COLO668 (cell line): Measurements from ENCODE around the gene BUD31.
A peak's percentile ranks its signal among the peaks of the same experiment; 100 is the strongest.
"Not testable (repeated sequence)": the region's sequence is repeated elsewhere in the genome, so short reads cannot be mapped to it uniquely, and the experiment has no call there.

Source experiments
- DNase-seq: peaks from one replicate; lab custom pipeline; 2025; ENCODE audit not compliant: unreplicated experiment; lab: John Stamatoyannopoulos, UW

The BUD31 gene

GRCh38 chr7:99428972-99429566 is 20.3 kb downstream of the BUD31 start:
- no peak for DNase-seq

- no peak for DNase-seq
These were observed 21.0 kb downstream of the BUD31 start for GRCh38 chr7:99429756-99430155.

- not testable (repeated sequence) for DNase-seq
These were observed 23.2 kb downstream of the BUD31 start for GRCh38 chr7:99431756-99432540.

- no peak for DNase-seq
These were observed 24.4 kb downstream of the BUD31 start for GRCh38 chr7:99433158-99433557.

GRCh38 chr7:99437946-99438572 is 29.3 kb downstream of the BUD31 start:
- DNase-seq: no peak

- DNase-seq: peak; percentile 96
These were observed 30.1 kb downstream of the BUD31 start, which contains the start of the genes CPSF4 and PTCD1 for GRCh38 chr7:99438573-99439480. CPSF4 (plus strand) TSS chr7:99438943; CDS start chr7:99439083, 140 bp downstream. PTCD1 (minus strand) TSS chr7:99438798; CDS start chr7:99435242, 3,556 bp downstream.

- DNase-seq: no peak
These were observed 31.4 kb downstream of the BUD31 start for GRCh38 chr7:99440195-99440594.

- DNase-seq: no peak
These were observed 37.3 kb downstream of the BUD31 start for GRCh38 chr7:99446096-99446495.

- peak; percentile 24 for DNase-seq
These were observed 39.2 kb downstream of the BUD31 start for GRCh38 chr7:99447943-99448342.

- DNase-seq: no peak
These were observed 40.1 kb downstream of the BUD31 start for GRCh38 chr7:99448855-99449254.

- DNase-seq: no peak
These were observed 40.6 kb downstream of the BUD31 start for GRCh38 chr7:99449326-99449725.

- DNase-seq: no peak
These were observed 43.2 kb downstream of the BUD31 start for GRCh38 chr7:99451936-99452335.

GRCh38 chr7:99452541-99452940 is 43.8 kb downstream of the BUD31 start:
- DNase-seq: no peak

- DNase-seq: no peak
These were observed 44.3 kb downstream of the BUD31 start for GRCh38 chr7:99453105-99453504.

- DNase-seq: no peak
These were observed 47.1 kb downstream of the BUD31 start for GRCh38 chr7:99455874-99456273.

- DNase-seq: no peak
These were observed 47.5 kb downstream of the BUD31 start for GRCh38 chr7:99456288-99456687.

- no peak for DNase-seq
These were observed 48.4 kb downstream of the BUD31 start for GRCh38 chr7:99457050-99457649.

GRCh38 chr7:99457650-99458493 is 49.1 kb downstream of the BUD31 start:
- DNase-seq: no peak

- DNase-seq: peak; percentile 11
These were observed 50.3 kb downstream of the BUD31 start for GRCh38 chr7:99459087-99459486.

GRCh38 chr7:99460651-99461050 is 51.9 kb downstream of the BUD31 start:
- no peak for DNase-seq
